Neural crest cell (in vitro differentiated cells): ENCODE measurements around the gene ANGPT4. TPM values are rescaled to one million over a fixed set of nuclear protein-coding genes. Genes with fewer than 3 reads are reported as not detected.

Experiments used
- DNase-seq: peaks from one replicate; pipeline ENCODE4 v3.0.0; 2021; ENCODE audit warnings: low read depth, mixed read lengths, low spot score
- H3K27ac Mint-ChIP-seq: one replicate; pipeline ENCODE4 v1.8.0; 2021; ENCODE audit warnings: mild to moderate bottlenecking, mixed read lengths; ENCODE audit not compliant: unreplicated experiment
- H3K27me3 Mint-ChIP-seq: 2 replicates; pipeline ENCODE4 v1.8.0; 2021; ENCODE audit warnings: low read depth, mild to moderate bottlenecking, mixed read lengths
- H3K36me3 Mint-ChIP-seq: 2 replicates; pipeline ENCODE4 v1.8.0; 2021; ENCODE audit warnings: low read depth, mild to moderate bottlenecking, mixed read lengths
- H3K4me1 Mint-ChIP-seq: 2 replicates; pipeline ENCODE4 v1.8.0; 2021; ENCODE audit warnings: mixed read lengths
- H3K4me3 Mint-ChIP-seq: one replicate; pipeline ENCODE4 v1.8.0; 2021; ENCODE audit warnings: mild to moderate bottlenecking, mixed read lengths
- H3K9me3 Mint-ChIP-seq: 2 replicates; pipeline ENCODE4 v1.8.0; 2021; ENCODE audit warnings: mixed read lengths
- CTCF ChIP-seq: fragments of 200-600 bp; sonication (generic); conservative IDR thresholded peaks from 2 replicates; pipeline ENCODE4 v1.5.0; 2021; ENCODE audit warnings: antibody characterized with exemption, mild to moderate bottlenecking
- total RNA-seq: library from RNA; stranded (reverse); gene quantifications from 2 replicates; pipeline ENCODE4 v1.2.1, GENCODE V29; 2021

The ANGPT4 gene
- total RNA-seq, 1 donor from 2014 or later = 0.07 TPM

GRCh38 chr20:911882-912600, 4.1 kb downstream of the ANGPT4 start:
- peaks cover 2% of the 10 kb centered on the region for H3K27me3 Mint-ChIP-seq
- H3K4me1 Mint-ChIP-seq = peaks cover 8% of the 10 kb centered on the region
- no peak overlapping the region for H3K4me3 Mint-ChIP-seq
- no peak for TF ChIP-seq CTCF
- H3K9me3 Mint-ChIP-seq = no peaks in the 10 kb centered on the region
- no peak overlapping the region for H3K27ac Mint-ChIP-seq
- no peaks in the 10 kb centered on the region for H3K36me3 Mint-ChIP-seq
- no peak for DNase-seq

- Mint-ChIP-seq H3K36me3 (no peaks in the 10 kb centered on the region), H3K27me3 (no peaks in the 10 kb centered on the region), H3K4me3 (no peak overlapping the region), H3K27ac (no peak overlapping the region), H3K4me1 (peaks cover 5% of the 10 kb centered on the region), H3K9me3 (no peaks in the 10 kb centered on the region)
- no peak for DNase-seq
- TF ChIP-seq CTCF = no peak
Measured at GRCh38 chr20:910870-911770, 5.0 kb downstream of the ANGPT4 start.

- no peaks in the 10 kb centered on the region for H3K9me3 Mint-ChIP-seq
- H3K4me3 Mint-ChIP-seq = no peak overlapping the region
- H3K27me3 Mint-ChIP-seq = no peaks in the 10 kb centered on the region
- DNase-seq = no peak
- H3K4me1 Mint-ChIP-seq = peaks cover 2% of the 10 kb centered on the region
- TF ChIP-seq CTCF = no peak
- H3K36me3 Mint-ChIP-seq = no peaks in the 10 kb centered on the region
- no peak overlapping the region for H3K27ac Mint-ChIP-seq
Measured at GRCh38 chr20:910132-910869, 5.8 kb downstream of the ANGPT4 start.

GRCh38 chr20:909641-910040, 6.5 kb downstream of the ANGPT4 start:
- Mint-ChIP-seq H3K27me3 (no peaks in the 10 kb centered on the region), H3K4me1 (no peaks in the 10 kb centered on the region), H3K27ac (no peak overlapping the region)

More at GRCh38 chr20:909641-910040, 6.5 kb downstream of the ANGPT4 start:
- TF ChIP-seq CTCF = no peak
- Mint-ChIP-seq H3K4me3 (no peak overlapping the region), H3K36me3 (no peaks in the 10 kb centered on the region), H3K9me3 (no peaks in the 10 kb centered on the region)
- DNase-seq = no peak
